K562 (cell line): ENCODE data around the gene CERS6. TPM values are rescaled to one million over a fixed set of nuclear protein-coding genes. Genes with fewer than 3 reads are reported as not detected.

Source experiments
- ATAC-seq: fragments of 200-7000 bp; cut with Tn5 transposase; 3 replicates; pipeline ENCODE4 v1.9.1; 2020; ENCODE audit warnings: moderate library complexity
- BruUV-seq: library from RNA; stranded (reverse); fragments of 400-500 nt; replicated peaks from 2 replicates; lab custom pipeline; 2021; lab: Mats Ljungman, UMichigan
- CTCF ChIA-PET: fragments of 300-600 bp; formaldehyde crosslinking; extraction: SDS; loops from one replicate; lab custom pipeline; 2021; ENCODE audit warnings: low intra/inter-chr PET ratio; lab: Yijun Ruan, JAX
- POLR2A ChIA-PET: fragments of 300-600, 350-650 bp; sonication (Branson Sonifier 250); formaldehyde crosslinking; extraction: SDS; loops from one replicate; lab custom pipeline; 2021; ENCODE audit warnings: antibody characterized with exemption, inconsistent platforms; lab: Yijun Ruan, JAX
- DNase-seq, 4 experiments: peaks; one replicate each; pipeline versions ENCODE4 v3.0.0 to v3.0.0-alpha.2; 2011 to 2018; ENCODE audit warnings: low spot score in 3 of 4, mixed read lengths in 3 of 4; ENCODE audit errors: extremely low read depth in 1 of 4
- FAIRE-seq: peaks from 2 replicates; lab custom pipeline; 2011; peaks lifted over from hg19 to GRCh38; lab: Jason Lieb, UNC
- H2AFZ ChIP-seq: 2 replicates; pipeline ENCODE4 v1.6.0; 2011; ENCODE audit warnings: low read depth, low read length, control low read depth, inconsistent platforms
- H3K27ac ChIP-seq: fragments of 200-600 bp; 3 replicates; pipeline ENCODE4 v1.8.0; 2011; ENCODE audit warnings: low read depth, mild to moderate bottlenecking, control low read depth, inconsistent platforms, low read length, moderate library complexity, mixed read lengths; ENCODE audit errors: extremely low read depth
- H3K27me3 ChIP-seq, 2 experiments: fragments of 300-600 bp in 1 of 2; 2 replicates in 1 of 2; 3 replicates in 1 of 2; pipeline versions ENCODE4 v1.6.0 to v1.8.0; 2011; ENCODE audit warnings: inconsistent platforms in 2 of 2, low read length in 2 of 2, mild to moderate bottlenecking in 1 of 2, mixed read lengths in 1 of 2, moderate library complexity in 1 of 2; ENCODE audit not compliant: control insufficient read depth in 2 of 2, insufficient read depth in 2 of 2
- H3K36me3 ChIP-seq: fragments of 300-600 bp; 3 replicates; pipeline ENCODE4 v1.8.0; 2011; ENCODE audit warnings: mild to moderate bottlenecking, low read length, inconsistent platforms; ENCODE audit not compliant: control insufficient read depth, insufficient read depth
- H3K4me1 ChIP-seq, 2 experiments: fragments of 200-600 bp in 1 of 2; replicated peaks in 1 of 2; 2 replicates in 1 of 2; 3 replicates in 1 of 2; pipeline versions ENCODE4 v1.5.1 to v1.8.0; 2011; ENCODE audit warnings: inconsistent platforms in 2 of 2, low read length in 2 of 2, mild to moderate bottlenecking in 1 of 2, mixed read lengths in 1 of 2, moderate library complexity in 1 of 2; ENCODE audit not compliant: control insufficient read depth in 2 of 2, insufficient read depth in 2 of 2
- H3K4me2 ChIP-seq: 2 replicates; pipeline ENCODE4 v1.6.1; 2011; ENCODE audit warnings: low read length, control low read depth, inconsistent platforms, mixed read lengths; ENCODE audit not compliant: insufficient read depth
- H3K4me3 ChIP-seq: fragments of 200-600 bp; sonication (generic), shearing (Covaris generic); 2 replicates; pipeline ENCODE4 v1.5.1; 2016; ENCODE audit warnings: control low read depth, inconsistent platforms
- H3K79me2 ChIP-seq: fragments of 200-600 bp; 3 replicates; pipeline ENCODE4 v1.8.0; 2011; ENCODE audit warnings: low read length, inconsistent platforms; ENCODE audit not compliant: control insufficient read depth, insufficient read depth
- H3K9ac ChIP-seq, 2 experiments: 2 replicates each; pipeline versions ENCODE4 v1.6.0 to v1.6.1; 2011; ENCODE audit warnings: low read depth in 2 of 2, low read length in 2 of 2, control low read depth in 1 of 2, inconsistent platforms in 1 of 2, mild to moderate bottlenecking in 1 of 2, mixed read lengths in 1 of 2; ENCODE audit not compliant: insufficient read depth in 1 of 2
- H3K9me1 ChIP-seq: one replicate; pipeline ENCODE4 v1.6.0; 2011; ENCODE audit warnings: inconsistent platforms, mild to moderate bottlenecking, low read length, moderate library complexity; ENCODE audit not compliant: control insufficient read depth, insufficient read depth
- H3K9me3 ChIP-seq: replicated peaks from 2 replicates; pipeline ENCODE4 v1.5.1; 2011; ENCODE audit warnings: low read depth, low read length, inconsistent platforms; ENCODE audit not compliant: control insufficient read depth, insufficient read depth
- H4K20me1 ChIP-seq: replicated peaks from 2 replicates; pipeline ENCODE4 v1.6.1; 2011; ENCODE audit warnings: low read length, inconsistent platforms, mixed read lengths; ENCODE audit not compliant: control insufficient read depth, insufficient read depth
- ZNF445 ChIP-seq: fragments of 250-450 bp; sonication (Bioruptor Pico); IDR thresholded peaks from 2 replicates; pipeline ENCODE4 v1.4.0; 2020; ENCODE audit warnings: low read depth, mild to moderate bottlenecking, moderate library complexity
- in situ Hi-C: fragments of 300-500 bp; cut with MboI; formaldehyde crosslinking; loops from 4 replicates; pipeline ENCODE4 v1.15.0; 2018; ENCODE audit warnings: inconsistent platforms, mixed read lengths
- intact Hi-C: fragments of 100-400 bp; cut with micrococcal nuclease; formaldehyde crosslinking; loops from 2 replicates; pipeline ENCODE4 v1.14.2; 2022
- polyA plus RNA-seq, 8 experiments: library from polyadenylated mRNA; depleted of rRNA in 4 of 8; stranded (reverse) in 5 of 8; unstranded in 3 of 8; fragments of >200 nt; fragmentation: Nextera tagmentation in 2 of 8; fragmentation: Illumina TruSeq in 1 of 8; extraction: Ambion mirVana in 2 of 8; extraction: Trizol in 1 of 8; gene quantifications; 2 replicates each; pipeline versions ENCODE4 v1.2.1 to v1.2.3, GENCODE V29; 2011 to 2014; ENCODE audit warnings: inconsistent platforms in 1 of 8, missing spikeins in 1 of 8
- total RNA-seq, 7 experiments: library from RNA; depleted of rRNA in 6 of 7; stranded (reverse); fragments of >200 nt in 6 of 7; fragmentation: Illumina TruSeq in 2 of 7; extraction: Trizol in 2 of 7; gene quantifications; 2 replicates each; pipeline versions ENCODE4 v1.2.1 to v1.2.3, GENCODE V29; 2011 to 2021; ENCODE audit warnings: low replicate concordance in 1 of 7
- TF ChIP-seq, protein P1 (sequence below), 2 experiments: fragments of 200-800 bp in 1 of 2; sonication (Bioruptor generic) in 1 of 2; sonication (generic) in 1 of 2; formaldehyde crosslinking in 1 of 2; IDR thresholded peaks in 1 of 2; conservative IDR thresholded peaks in 1 of 2; 2 replicates each; pipeline versions ENCODE4 v1.5.0 to v1.6.1; 2016 to 2020; ENCODE audit warnings: missing compliant biosample characterization in 1 of 2, missing genetic modification characterization in 1 of 2, missing genetic modification reagents in 1 of 2

The CERS6 gene
- total and polyA plus RNA-seq, 9 of the 15 experiments (the other 6 are each of a cell fraction or from before 2014, with no cell fraction given) = 1.6 to 13.6 (median 11.4) TPM

DNA sequence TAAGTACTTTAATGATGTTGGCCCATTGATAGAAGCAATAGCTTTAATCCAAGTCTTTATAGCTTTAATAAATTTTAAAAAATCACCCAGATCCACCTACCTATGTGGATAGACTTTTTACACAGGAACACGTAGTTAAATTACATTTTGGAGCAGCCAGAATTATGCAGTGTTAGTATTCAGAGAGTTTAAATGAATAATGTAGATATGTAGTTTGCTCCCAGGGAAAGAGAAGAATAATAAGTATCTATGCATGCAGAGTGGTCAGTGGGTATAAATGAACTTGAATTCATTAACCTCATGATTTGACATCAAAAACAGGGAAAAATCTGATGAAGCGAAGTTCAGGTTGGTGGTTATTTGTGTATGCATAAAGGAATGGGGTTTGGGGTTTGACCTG is 146.3 kb downstream of the CERS6 start (continued):
- TF ChIP-seq, protein P1, sequence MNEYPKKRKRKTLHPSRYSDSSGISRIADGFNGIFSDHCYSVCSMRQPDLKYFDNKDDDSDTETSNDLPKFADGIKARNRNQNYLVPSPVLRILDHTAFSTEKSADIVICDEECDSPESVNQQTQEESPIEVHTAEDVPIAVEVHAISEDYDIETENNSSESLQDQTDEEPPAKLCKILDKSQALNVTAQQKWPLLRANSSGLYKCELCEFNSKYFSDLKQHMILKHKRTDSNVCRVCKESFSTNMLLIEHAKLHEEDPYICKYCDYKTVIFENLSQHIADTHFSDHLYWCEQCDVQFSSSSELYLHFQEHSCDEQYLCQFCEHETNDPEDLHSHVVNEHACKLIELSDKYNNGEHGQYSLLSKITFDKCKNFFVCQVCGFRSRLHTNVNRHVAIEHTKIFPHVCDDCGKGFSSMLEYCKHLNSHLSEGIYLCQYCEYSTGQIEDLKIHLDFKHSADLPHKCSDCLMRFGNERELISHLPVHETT (CRISPR knock-in tag; conservative IDR thresholded peaks at IDR 0.05 in 1 of 2, IDR thresholded peaks at IDR 0.05 in 1 of 2) = no peak

GRCh38 chr2:168602846-168603401 is 146.9 kb downstream of the CERS6 start:
- Histone ChIP-seq H3K9me1 (no peaks in the 10 kb centered on the region), H3K9me3 (no peaks in the 10 kb centered on the region), H3K79me2 (no peaks in the 10 kb centered on the region), H3K4me1 (no peaks in the 10 kb centered on the region), H3K4me3 (no peak overlapping the region), H3K27ac (no peak overlapping the region), H3K9ac (no peak overlapping the region), H2AFZ (no peak overlapping the region), H3K4me2 (no peak overlapping the region), H3K36me3 (no peaks in the 10 kb centered on the region), H4K20me1 (no peaks in the 10 kb centered on the region), H3K27me3 (no peaks in the 10 kb centered on the region)
- no peak for FAIRE-seq
- no peak for ATAC-seq
- no peak for DNase-seq
- in situ Hi-C loops = no loop called here
- intact Hi-C loops = no loop called here
- no peak for TF ChIP-seq ZNF445 (CRISPR knock-in tag)
- BruUV-seq = no TSS peak
- ChIA-PET CTCF (no interaction called here), POLR2A (interaction anchor here (0.7 kb wide), 2 partner anchors 9 to 10 kb away, joined by 3 to 5 read pairs; no protein-coding TSS in a partner anchor)
